ENCODE measurements around the gene PDE1A. TPM values are rescaled to one million over a fixed set of nuclear protein-coding genes. Genes with fewer than 3 reads are reported as not detected.

Gene PDE1A
- total RNA-seq, 1 experiment from 2014 or later, result not detected

- Histone ChIP-seq H3K36me3 (no peaks in the 10 kb centered on the region), H3K27ac (no peak overlapping the region), H3K27me3 (replicated peaks) (peaks cover 4% of the 10 kb centered on the region; the same call in 1 of the 2 replicates), H3K4me1 (replicated peaks) (no peaks in the 10 kb centered on the region), H3K4me3 (no peak overlapping the region), H3K9me3 (replicated peaks) (no peaks in the 10 kb centered on the region)
- no peak for DNase-seq (ENCODE audit: low read depth in 1 of 2, low spot score in 2 of 2)
Measured at GRCh38 chr2:182428476-182428875, 1.6 kb upstream of the PDE1A start.

- Histone ChIP-seq H3K27ac (no peak overlapping the region), H3K4me3 (no peak overlapping the region)
Measured at GRCh38 chr2:182426082-182426917, 536 bp downstream of the PDE1A start.

GRCh38 chr2:182422864-182423263, 4.0 kb downstream of the PDE1A start:
- Histone ChIP-seq H3K4me1 (replicated peaks) (no peaks in the 10 kb centered on the region), H3K36me3 (no peaks in the 10 kb centered on the region), H3K9me3 (replicated peaks) (no peaks in the 10 kb centered on the region), H3K27me3 (replicated peaks) (peaks cover 4% of the 10 kb centered on the region; the same call in 1 of the 2 replicates), H3K27ac (no peak overlapping the region), H3K4me3 (no peak overlapping the region)
- no peak for DNase-seq (ENCODE audit: low read depth in 1 of 2, low spot score in 2 of 2)

More at GRCh38 chr2:182426082-182426917, 536 bp downstream of the PDE1A start:
- DNase-seq (ENCODE audit: low read depth in 1 of 2, low spot score in 2 of 2), result no peak
- H3K36me3 ChIP-seq, result no peaks in the 10 kb centered on the region
- peaks cover 4% of the 10 kb centered on the region; the same call in 1 of the 2 replicates for H3K27me3 ChIP-seq (replicated peaks)
- no peaks in the 10 kb centered on the region for H3K4me1 ChIP-seq (replicated peaks)
- no peaks in the 10 kb centered on the region for H3K9me3 ChIP-seq (replicated peaks)

GRCh38 chr2:182420669-182421068, 6.2 kb downstream of the PDE1A start:
- no peaks in the 10 kb centered on the region for H3K27me3 ChIP-seq (replicated peaks)
- DNase-seq (ENCODE audit: low read depth in 1 of 2, low spot score in 2 of 2), result no peak
- no peaks in the 10 kb centered on the region for H3K36me3 ChIP-seq
- H3K9me3 ChIP-seq (replicated peaks), result no peaks in the 10 kb centered on the region
- H3K4me1 ChIP-seq (replicated peaks), result no peaks in the 10 kb centered on the region
- H3K27ac ChIP-seq, result no peak overlapping the region
- no peak overlapping the region for H3K4me3 ChIP-seq

GRCh38 chr2:182416861-182417260, 10.0 kb downstream of the PDE1A start:
- H3K27ac ChIP-seq, result no peak overlapping the region
- H3K27me3 ChIP-seq (replicated peaks), result no peaks in the 10 kb centered on the region
- H3K4me1 ChIP-seq (replicated peaks), result no peaks in the 10 kb centered on the region
- H3K4me3 ChIP-seq, result no peak overlapping the region
- H3K36me3 ChIP-seq, result no peaks in the 10 kb centered on the region
- no peak for DNase-seq (ENCODE audit: low read depth in 1 of 2, low spot score in 2 of 2)
- H3K9me3 ChIP-seq (replicated peaks), result no peaks in the 10 kb centered on the region

GRCh38 chr2:182416191-182416590, 10.6 kb downstream of the PDE1A start:
- Histone ChIP-seq H3K4me1 (replicated peaks) (no peaks in the 10 kb centered on the region), H3K36me3 (no peaks in the 10 kb centered on the region), H3K4me3 (no peak overlapping the region), H3K27me3 (replicated peaks) (no peaks in the 10 kb centered on the region), H3K9me3 (replicated peaks) (no peaks in the 10 kb centered on the region), H3K27ac (no peak overlapping the region)
- no peak for DNase-seq (ENCODE audit: low read depth in 1 of 2, low spot score in 2 of 2)

GRCh38 chr2:182415771-182416170, 11.1 kb downstream of the PDE1A start:
- no peak for DNase-seq (ENCODE audit: low read depth in 1 of 2, low spot score in 2 of 2)
- Histone ChIP-seq H3K36me3 (no peaks in the 10 kb centered on the region), H3K27ac (no peak overlapping the region), H3K27me3 (replicated peaks) (no peaks in the 10 kb centered on the region), H3K4me3 (no peak overlapping the region), H3K4me1 (replicated peaks) (no peaks in the 10 kb centered on the region), H3K9me3 (replicated peaks) (no peaks in the 10 kb centered on the region)

GRCh38 chr2:182412858-182413257, 14.0 kb downstream of the PDE1A start:
- no peaks in the 10 kb centered on the region for H3K27me3 ChIP-seq (replicated peaks)
- no peaks in the 10 kb centered on the region for H3K9me3 ChIP-seq (replicated peaks)
- H3K4me3 ChIP-seq, result no peak overlapping the region
- no peak for DNase-seq (ENCODE audit: low read depth in 1 of 2, low spot score in 2 of 2)
- no peak overlapping the region for H3K27ac ChIP-seq
- no peaks in the 10 kb centered on the region for H3K4me1 ChIP-seq (replicated peaks)
- H3K36me3 ChIP-seq, result no peaks in the 10 kb centered on the region

- Histone ChIP-seq H3K27me3 (replicated peaks) (no peaks in the 10 kb centered on the region), H3K4me3 (no peak overlapping the region), H3K27ac (no peak overlapping the region), H3K4me1 (replicated peaks) (peaks cover 3% of the 10 kb centered on the region), H3K36me3 (no peaks in the 10 kb centered on the region), H3K9me3 (replicated peaks) (no peaks in the 10 kb centered on the region)
- DNase-seq (ENCODE audit: low read depth in 1 of 2, low spot score in 2 of 2), result no peak
Measured at GRCh38 chr2:182410120-182410519, 16.7 kb downstream of the PDE1A start.

- Histone ChIP-seq H3K4me1 (replicated peaks) (peaks cover 15% of the 10 kb centered on the region), H3K27me3 (replicated peaks) (no peaks in the 10 kb centered on the region), H3K36me3 (no peaks in the 10 kb centered on the region), H3K4me3 (no peak overlapping the region), H3K9me3 (replicated peaks) (no peaks in the 10 kb centered on the region), H3K27ac (no peak overlapping the region)
- DNase-seq (ENCODE audit: low read depth in 1 of 2, low spot score in 2 of 2), result no peak
Measured at GRCh38 chr2:182406221-182406620, 20.6 kb downstream of the PDE1A start.

- Histone ChIP-seq H3K27me3 (replicated peaks) (no peaks in the 10 kb centered on the region), H3K4me3 (no peak overlapping the region), H3K4me1 (replicated peaks) (peaks cover 15% of the 10 kb centered on the region), H3K36me3 (no peaks in the 10 kb centered on the region), H3K27ac (peak overlapping the region; percentile 12; the same call in 1 of the 2 replicates), H3K9me3 (replicated peaks) (no peaks in the 10 kb centered on the region)
- DNase-seq (ENCODE audit: low read depth in 1 of 2, low spot score in 2 of 2), result peak in 1 of 2 experiments; percentile 44
Measured at GRCh38 chr2:182404975-182405561, 21.8 kb downstream of the PDE1A start.

- Histone ChIP-seq H3K4me1 (replicated peaks) (peaks cover 15% of the 10 kb centered on the region), H3K27me3 (replicated peaks) (no peaks in the 10 kb centered on the region), H3K4me3 (no peak overlapping the region), H3K27ac (no peak overlapping the region), H3K9me3 (replicated peaks) (no peaks in the 10 kb centered on the region), H3K36me3 (no peaks in the 10 kb centered on the region)
- DNase-seq (ENCODE audit: low read depth in 1 of 2, low spot score in 2 of 2), result peak in 1 of 2 experiments; percentile 12
Measured at GRCh38 chr2:182404092-182404491, 22.7 kb downstream of the PDE1A start.

- Histone ChIP-seq H3K9me3 (replicated peaks) (no peaks in the 10 kb centered on the region), H3K27me3 (replicated peaks) (no peaks in the 10 kb centered on the region), H3K36me3 (no peaks in the 10 kb centered on the region), H3K4me1 (replicated peaks) (no peaks in the 10 kb centered on the region), H3K4me3 (no peak overlapping the region), H3K27ac (no peak overlapping the region)
- DNase-seq (ENCODE audit: low read depth in 1 of 2, low spot score in 2 of 2), result no peak
Measured at GRCh38 chr2:182393270-182393760, 33.5 kb downstream of the PDE1A start.

- Histone ChIP-seq H3K27me3 (replicated peaks) (no peaks in the 10 kb centered on the region), H3K27ac (no peak overlapping the region), H3K36me3 (no peaks in the 10 kb centered on the region), H3K9me3 (replicated peaks) (no peaks in the 10 kb centered on the region), H3K4me1 (replicated peaks) (no peaks in the 10 kb centered on the region), H3K4me3 (no peak overlapping the region)
- no peak for DNase-seq (ENCODE audit: low read depth in 1 of 2, low spot score in 2 of 2)
Measured at GRCh38 chr2:182391443-182391842, 35.4 kb downstream of the PDE1A start.
